ENCODE data around the gene RHOBTB3.

DNA sequence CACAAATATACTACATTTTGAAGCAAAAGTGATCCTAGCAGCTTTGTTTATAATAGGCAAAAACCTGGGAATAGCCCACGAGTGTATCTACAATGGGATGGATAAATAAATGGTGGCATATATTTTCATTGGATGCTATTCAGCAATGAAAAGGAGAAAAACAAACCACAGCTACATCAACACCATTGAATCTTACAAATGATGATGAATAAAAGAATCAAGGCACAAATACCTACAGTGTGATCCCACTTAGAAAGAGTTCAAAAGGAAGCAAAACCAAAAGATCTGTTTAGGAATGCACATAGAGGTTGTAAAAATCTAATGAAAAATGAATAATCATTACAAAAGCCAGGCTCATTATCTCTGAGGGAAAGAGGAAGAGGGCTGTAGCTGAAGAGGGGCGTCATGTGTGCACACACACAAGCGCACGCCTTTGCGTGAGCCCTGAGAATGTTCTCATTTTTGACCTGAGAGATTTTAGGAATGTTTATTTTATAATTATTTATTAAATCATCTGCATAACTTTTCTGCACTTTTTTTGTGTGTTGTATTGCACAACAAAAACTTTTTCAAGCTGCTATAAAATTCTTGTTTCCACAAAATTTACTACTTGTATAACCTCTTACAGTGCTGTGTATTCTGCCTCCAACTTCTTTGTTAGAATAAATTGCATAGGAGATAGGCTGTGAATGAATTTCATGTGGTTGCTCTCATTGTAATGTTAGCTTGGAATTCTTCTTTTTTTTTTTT is 5.9 kb upstream of the RHOBTB3 start:
- TF ChIP-seq, protein P1, sequence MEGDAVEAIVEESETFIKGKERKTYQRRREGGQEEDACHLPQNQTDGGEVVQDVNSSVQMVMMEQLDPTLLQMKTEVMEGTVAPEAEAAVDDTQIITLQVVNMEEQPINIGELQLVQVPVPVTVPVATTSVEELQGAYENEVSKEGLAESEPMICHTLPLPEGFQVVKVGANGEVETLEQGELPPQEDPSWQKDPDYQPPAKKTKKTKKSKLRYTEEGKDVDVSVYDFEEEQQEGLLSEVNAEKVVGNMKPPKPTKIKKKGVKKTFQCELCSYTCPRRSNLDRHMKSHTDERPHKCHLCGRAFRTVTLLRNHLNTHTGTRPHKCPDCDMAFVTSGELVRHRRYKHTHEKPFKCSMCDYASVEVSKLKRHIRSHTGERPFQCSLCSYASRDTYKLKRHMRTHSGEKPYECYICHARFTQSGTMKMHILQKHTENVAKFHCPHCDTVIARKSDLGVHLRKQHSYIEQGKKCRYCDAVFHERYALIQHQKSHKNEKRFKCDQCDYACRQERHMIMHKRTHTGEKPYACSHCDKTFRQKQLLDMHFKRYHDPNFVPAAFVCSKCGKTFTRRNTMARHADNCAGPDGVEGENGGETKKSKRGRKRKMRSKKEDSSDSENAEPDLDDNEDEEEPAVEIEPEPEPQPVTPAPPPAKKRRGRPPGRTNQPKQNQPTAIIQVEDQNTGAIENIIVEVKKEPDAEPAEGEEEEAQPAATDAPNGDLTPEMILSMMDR (IDR thresholded peaks at IDR 0.05 in 4 of 5, conservative IDR thresholded peaks at IDR 0.05 in 1 of 5) = no peak
- TF ChIP-seq POLR2A (IDR thresholded peaks at IDR 0.05) = no peak

All from gastrocnemius medialis (tissue), 4 donors.